ENCODE results near the gene SZT2.
A peak's percentile ranks its signal among the peaks of the same experiment; 100 is the strongest.

SZT2 gene

GRCh38 chr1:43358121-43358745 is 31.5 kb upstream of the SZT2 start:
- DNase-seq: peak; percentile 26
- Histone ChIP-seq H3K9ac (ENCODE audit: low read depth, low read length) (peak overlapping the region; percentile 86), H3K27ac (ENCODE audit: low read length) (peak overlapping the region; percentile 87), H3K9me3 (ENCODE audit: insufficient read depth, low read length, severe bottlenecking) (no peaks in the 10 kb centered on the region), H3K4me2 (ENCODE audit: insufficient read depth, low read length) (peak overlapping the region; percentile 89), H3K4me1 (ENCODE audit: insufficient read depth, low read length) (peaks cover 36% of the 10 kb centered on the region), H3K79me2 (ENCODE audit: insufficient read depth, low read length) (peaks cover 41% of the 10 kb centered on the region), H2AFZ (ENCODE audit: low read depth, low read length) (peak overlapping the region; percentile 86), H3K27me3 (ENCODE audit: insufficient read depth, low read length, poor library complexity) (no peaks in the 10 kb centered on the region), H3K4me3 (ENCODE audit: low read depth in 1 of 2, low read length in 2 of 2) (peak overlapping the region; percentile 68 to 85), H4K20me1 (ENCODE audit: insufficient read depth, low read length) (peaks cover 20% of the 10 kb centered on the region), H3K36me3 (ENCODE audit: insufficient read depth, low read length) (peaks cover 44% of the 10 kb centered on the region)
- no peak for ATAC-seq (ENCODE audit: insufficient read depth, low read depth)
- TF ChIP-seq, protein P1, sequence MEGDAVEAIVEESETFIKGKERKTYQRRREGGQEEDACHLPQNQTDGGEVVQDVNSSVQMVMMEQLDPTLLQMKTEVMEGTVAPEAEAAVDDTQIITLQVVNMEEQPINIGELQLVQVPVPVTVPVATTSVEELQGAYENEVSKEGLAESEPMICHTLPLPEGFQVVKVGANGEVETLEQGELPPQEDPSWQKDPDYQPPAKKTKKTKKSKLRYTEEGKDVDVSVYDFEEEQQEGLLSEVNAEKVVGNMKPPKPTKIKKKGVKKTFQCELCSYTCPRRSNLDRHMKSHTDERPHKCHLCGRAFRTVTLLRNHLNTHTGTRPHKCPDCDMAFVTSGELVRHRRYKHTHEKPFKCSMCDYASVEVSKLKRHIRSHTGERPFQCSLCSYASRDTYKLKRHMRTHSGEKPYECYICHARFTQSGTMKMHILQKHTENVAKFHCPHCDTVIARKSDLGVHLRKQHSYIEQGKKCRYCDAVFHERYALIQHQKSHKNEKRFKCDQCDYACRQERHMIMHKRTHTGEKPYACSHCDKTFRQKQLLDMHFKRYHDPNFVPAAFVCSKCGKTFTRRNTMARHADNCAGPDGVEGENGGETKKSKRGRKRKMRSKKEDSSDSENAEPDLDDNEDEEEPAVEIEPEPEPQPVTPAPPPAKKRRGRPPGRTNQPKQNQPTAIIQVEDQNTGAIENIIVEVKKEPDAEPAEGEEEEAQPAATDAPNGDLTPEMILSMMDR (IDR thresholded peaks at IDR 0.05; ENCODE audit: borderline replicate concordance, extremely low read depth, low read length, poor library complexity, severe bottlenecking): peak; percentile 57
- TF ChIP-seq EZH2 (IDR thresholded peaks at IDR 0.05; ENCODE audit: borderline replicate concordance, low read depth, low read length, severe bottlenecking): no peak

DNA sequence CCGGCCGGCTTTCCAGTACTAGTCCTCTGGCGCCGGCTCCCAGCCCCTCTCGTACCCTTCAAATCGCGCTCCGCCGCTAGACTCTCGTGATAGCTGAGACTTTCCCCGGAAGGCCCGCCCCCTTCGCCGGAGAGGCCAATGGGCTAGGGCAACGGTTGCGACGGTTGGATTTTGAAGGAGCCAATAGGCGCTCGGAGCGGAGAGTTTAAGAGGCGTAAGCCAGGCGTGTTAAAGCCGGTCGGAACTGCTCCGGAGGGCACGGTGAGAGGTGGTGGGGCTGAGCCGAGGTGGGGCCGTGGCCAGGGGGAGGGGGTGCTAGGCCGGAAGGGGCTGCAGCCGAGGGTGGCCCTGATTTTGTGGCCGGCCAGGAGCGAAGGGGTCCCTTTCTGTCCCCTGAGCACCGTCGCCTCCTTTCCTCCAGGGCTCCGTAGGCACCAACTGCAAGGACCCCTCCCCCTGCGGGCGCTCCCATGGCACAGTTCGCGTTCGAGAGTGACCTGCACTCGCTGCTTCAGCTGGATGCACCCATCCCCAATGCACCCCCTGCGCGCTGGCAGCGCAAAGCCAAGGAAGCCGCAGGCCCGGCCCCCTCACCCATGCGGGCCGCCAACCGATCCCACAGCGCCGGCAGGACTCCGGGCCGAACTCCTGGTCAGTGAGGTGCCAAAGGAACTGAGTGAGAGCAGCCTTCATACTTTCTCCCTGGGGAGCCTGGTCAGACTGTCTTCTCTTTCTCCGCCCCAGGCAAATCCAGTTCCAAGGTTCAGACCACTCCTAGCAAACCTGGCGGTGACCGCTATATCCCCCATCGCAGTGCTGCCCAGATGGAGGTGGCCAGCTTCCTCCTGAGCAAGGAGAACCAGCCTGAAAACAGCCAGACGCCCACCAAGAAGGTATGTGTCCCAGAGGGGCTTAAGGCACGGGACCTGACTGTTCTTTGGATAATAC is 30.7 kb upstream of the SZT2 start, which contains the start of gene CDC20:
TSS of gene CDC20 (plus strand) at position 236 of the 948 bp plus-strand sequence. CDS start at position 471, 235 bp downstream.
- Histone ChIP-seq H3K79me2 (ENCODE audit: insufficient read depth, low read length) (peaks cover 41% of the 10 kb centered on the region), H3K9me3 (ENCODE audit: insufficient read depth, low read length, severe bottlenecking) (no peaks in the 10 kb centered on the region), H3K4me3 (ENCODE audit: low read depth in 1 of 2, low read length in 2 of 2) (peak within 1 kb of the TSS; percentile 68 to 85), H3K27me3 (ENCODE audit: insufficient read depth, low read length, poor library complexity) (no peaks in the 10 kb centered on the region), H3K27ac (ENCODE audit: low read length) (peak within 1 kb of the TSS; percentile 97), H3K4me2 (ENCODE audit: insufficient read depth, low read length) (peak within 1 kb of the TSS; percentile 89), H2AFZ (ENCODE audit: low read depth, low read length) (peak within 1 kb of the TSS; percentile 86), H3K9ac (ENCODE audit: low read depth, low read length) (peak within 1 kb of the TSS; percentile 86), H4K20me1 (ENCODE audit: insufficient read depth, low read length) (peaks cover 20% of the 10 kb centered on the region), H3K4me1 (ENCODE audit: insufficient read depth, low read length) (peaks cover 36% of the 10 kb centered on the region), H3K36me3 (ENCODE audit: insufficient read depth, low read length) (peaks cover 51% of the 10 kb centered on the region)
- no peak for TF ChIP-seq EZH2 (IDR thresholded peaks at IDR 0.05; ENCODE audit: borderline replicate concordance, low read depth, low read length, severe bottlenecking)
- TF ChIP-seq, protein P1 (IDR thresholded peaks at IDR 0.05; ENCODE audit: borderline replicate concordance, extremely low read depth, low read length, poor library complexity, severe bottlenecking): no peak
- DNase-seq (peak; percentile 99), ATAC-seq (ENCODE audit: insufficient read depth, low read depth) (peak; percentile 97)

DNA sequence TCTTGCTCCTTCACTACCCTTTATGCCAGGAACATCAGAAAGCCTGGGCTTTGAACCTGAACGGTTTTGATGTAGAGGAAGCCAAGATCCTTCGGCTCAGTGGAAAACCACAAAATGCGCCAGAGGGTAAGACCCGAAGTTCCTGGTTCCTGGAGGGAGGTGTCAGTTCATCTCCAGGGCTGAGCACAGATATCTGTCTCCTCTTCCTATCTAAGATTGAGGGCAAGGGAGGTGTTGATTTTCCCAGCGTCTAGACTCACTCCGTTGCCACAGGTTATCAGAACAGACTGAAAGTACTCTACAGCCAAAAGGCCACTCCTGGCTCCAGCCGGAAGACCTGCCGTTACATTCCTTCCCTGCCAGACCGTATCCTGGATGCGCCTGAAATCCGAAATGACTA is 30.0 kb upstream of the SZT2 start:
- TF ChIP-seq, protein P1 (IDR thresholded peaks at IDR 0.05; ENCODE audit: borderline replicate concordance, extremely low read depth, low read length, poor library complexity, severe bottlenecking): no peak
- no peak for TF ChIP-seq EZH2 (IDR thresholded peaks at IDR 0.05; ENCODE audit: borderline replicate concordance, low read depth, low read length, severe bottlenecking)
- Histone ChIP-seq H3K4me1 (ENCODE audit: insufficient read depth, low read length) (peaks cover 36% of the 10 kb centered on the region), H3K27me3 (ENCODE audit: insufficient read depth, low read length, poor library complexity) (no peaks in the 10 kb centered on the region), H3K9ac (ENCODE audit: low read depth, low read length) (peak overlapping the region; percentile 86), H3K4me2 (ENCODE audit: insufficient read depth, low read length) (peak overlapping the region; percentile 89), H3K36me3 (ENCODE audit: insufficient read depth, low read length) (peaks cover 58% of the 10 kb centered on the region), H3K9me3 (ENCODE audit: insufficient read depth, low read length, severe bottlenecking) (no peaks in the 10 kb centered on the region), H3K27ac (ENCODE audit: low read length) (peak overlapping the region; percentile 97), H3K79me2 (ENCODE audit: insufficient read depth, low read length) (peaks cover 41% of the 10 kb centered on the region), H4K20me1 (ENCODE audit: insufficient read depth, low read length) (peaks cover 20% of the 10 kb centered on the region), H2AFZ (ENCODE audit: low read depth, low read length) (no peak overlapping the region), H3K4me3 (ENCODE audit: low read depth in 1 of 2, low read length in 2 of 2) (peak overlapping the region; percentile 68 to 85)
- ATAC-seq (ENCODE audit: insufficient read depth, low read depth) (no peak), DNase-seq (no peak)
